ENCODE data around the gene OSBPL9. TPM values are rescaled to one million over a fixed set of nuclear protein-coding genes. Genes with fewer than 3 reads are reported as not detected.

OSBPL9 gene
- total and polyA plus RNA-seq, 10 of the 15 experiments (the other 5 are each of a cell fraction or from before 2014, with no cell fraction given), result 25.9 to 156 (median 108) TPM

- TF ChIP-seq PBX3 (IDR thresholded peaks at IDR 0.05; ENCODE audit: insufficient replicate concordance, low read depth, low read length) (no peak), POLR2A (IDR thresholded peaks at IDR 0.05; ENCODE audit: low read depth, low read length) (no peak), ZZZ3 (IDR thresholded peaks at IDR 0.05; ENCODE audit: control insufficient read depth, insufficient read length, low read depth) (no peak), WRNIP1 (IDR thresholded peaks at IDR 0.05; ENCODE audit: borderline replicate concordance, low read depth, low read length) (no peak)
Measured at GRCh38 chr1:51788938-51789337, 172.0 kb downstream of the OSBPL9 start (continued).

- WGBS (ENCODE audit: insufficient coverage, insufficient replicate concordance, low lambda C conversion rate, missing lambda C conversion rate), result 95% methylated on average over 1 of the region's 1 CpG
- CTCF ChIA-PET, result no interaction called here
- Histone ChIP-seq H3K36me3 (ENCODE audit: control insufficient read depth in 2 of 2, insufficient read depth in 2 of 2, low read length in 1 of 2) (peaks cover 19 to 55% of the 10 kb centered on the region in 2 experiments), H3K4me1 (ENCODE audit: control insufficient read depth, insufficient read depth, low read length) (no peaks in the 10 kb centered on the region), H3K9me3 (replicated peaks; ENCODE audit: control insufficient read depth, insufficient read depth, low read length) (no peaks in the 10 kb centered on the region), H4K20me1 (ENCODE audit: control insufficient read depth, insufficient read depth) (no peaks in the 10 kb centered on the region), H3K9ac (ENCODE audit: control insufficient read depth, insufficient read depth, low read length) (no peak overlapping the region), H2AFZ (ENCODE audit: control insufficient read depth, low read depth, low read length) (no peak overlapping the region), H3K79me2 (ENCODE audit: control insufficient read depth, insufficient read depth, low read length) (no peaks in the 10 kb centered on the region), H3K4me2 (ENCODE audit: control insufficient read depth, insufficient read depth) (no peak overlapping the region), H3K27ac (ENCODE audit: control insufficient read depth, insufficient read depth) (no peak overlapping the region), H3K4me3 (no peak overlapping the region), H3K27me3 (replicated peaks in 1 of 2; ENCODE audit: control insufficient read depth in 2 of 2, insufficient read depth in 2 of 2, low read length in 1 of 2) (no peaks in the 10 kb centered on the region)
- RAD21 ChIA-PET (ENCODE audit: unreplicated experiment), result no interaction called here
- POLR2A ChIA-PET, result no interaction called here
- in situ Hi-C loops (cut with MboI), result no loop called here
- ATAC-seq (no peak), FAIRE-seq (no peak), DNase-seq (ENCODE audit: low read depth, low spot score) (no peak)
- no peak for TF ChIP-seq BMI1 (IDR thresholded peaks at IDR 0.05; ENCODE audit: borderline replicate concordance)
- TF ChIP-seq IRF4 (IDR thresholded peaks at IDR 0.05; ENCODE audit: low read depth, low read length), result no peak
- no peak for TF ChIP-seq TAF1 (IDR thresholded peaks at IDR 0.05; ENCODE audit: borderline replicate concordance, low read depth, low read length)
- no peak for TF ChIP-seq CHD2 (IDR thresholded peaks at IDR 0.05; ENCODE audit: borderline replicate concordance, low read depth, low read length)
- no peak for TF ChIP-seq SREBF2 (IDR thresholded peaks at IDR 0.05; ENCODE audit: low read length)
- no peak for TF ChIP-seq FOXK2 (IDR thresholded peaks at IDR 0.05)
- no peak for TF ChIP-seq FOXM1 (IDR thresholded peaks at IDR 0.05; ENCODE audit: low read depth, low read length)
- TF ChIP-seq NR2C1 (IDR thresholded peaks at IDR 0.05), result no peak
- TF ChIP-seq CEBPB (IDR thresholded peaks at IDR 0.05; ENCODE audit: borderline replicate concordance in 1 of 2, low read depth in 2 of 2, low read length in 2 of 2), result no peak
- SMC1A ChIA-PET (ENCODE audit: uncharacterized antibody, unreplicated experiment), result interaction anchor here (0.8 to 1.9 kb wide), 4 partner anchors 11 to 88 kb away, joined by 3 to 5 read pairs (median 3); no protein-coding TSS in a partner anchor
- intact Hi-C loops (cut with micrococcal nuclease; ENCODE audit: unreplicated experiment), result no loop called here
- no TSS peak for BruUV-seq (replicated peaks)
Measured at GRCh38 chr1:51789342-51789741, 172.4 kb downstream of the OSBPL9 start.
